Psoas muscle (tissue), 8 donors: ENCODE results near the gene CABLES2. TPM values are rescaled to one million over a fixed set of nuclear protein-coding genes. Genes with fewer than 3 reads are reported as not detected.
A peak's percentile ranks its signal among the peaks of the same experiment; 100 is the strongest.

Source experiments
- ATAC-seq, 4 donors: fragments of 200-7000 bp; cut with Tn5 transposase; one replicate each; pipeline ENCODE4 v1.9.1; 2020; ENCODE audit warnings: moderate library complexity in 3 of 4, mild to moderate bottlenecking in 2 of 4
- DNase-seq, 2 donors: peaks; one replicate each; pipeline ENCODE4 v3.0.0-alpha.2; 2020
- H3K27ac ChIP-seq: fragments of 200-600 bp; one replicate; pipeline ENCODE4 v1.8.0; 2022
- H3K27me3 ChIP-seq, 3 donors: fragments of 200-600 bp in 1 of 3; one replicate each; pipeline versions ENCODE4 v1.6.1 to v1.8.0; 2013 to 2022; ENCODE audit warnings: low read length in 2 of 3, mild to moderate bottlenecking in 2 of 3, moderate library complexity in 1 of 3; ENCODE audit not compliant: insufficient read depth in 3 of 3
- H3K36me3 ChIP-seq, 2 donors: fragments of 200-600 bp in 1 of 2; one replicate each; pipeline versions ENCODE4 v1.6.1 to v1.8.0; 2013 to 2022; ENCODE audit warnings: low read depth in 1 of 2, mild to moderate bottlenecking in 1 of 2, moderate library complexity in 1 of 2; ENCODE audit not compliant: insufficient read depth in 1 of 2
- H3K4me1 ChIP-seq: fragments of 200-600 bp; one replicate; pipeline ENCODE4 v1.8.0; 2022
- H3K4me3 ChIP-seq: fragments of 200-600 bp; one replicate; pipeline ENCODE4 v1.8.0; 2022; ENCODE audit warnings: mild to moderate bottlenecking
- H3K9me3 ChIP-seq: fragments of 200-600 bp; one replicate; pipeline ENCODE4 v1.8.0; 2022
- CTCF ChIP-seq: fragments of 200-600 bp; IDR thresholded peaks from one replicate; pipeline ENCODE4 v1.8.0; 2022; ENCODE audit warnings: antibody characterized with exemption
- WGBS, 3 donors: extraction: QIAGEN DNeasy Blood & Tissue Kit; methylation state at CpG; one replicate each; pipeline versions ENCODE4 v1.1.6 to v1.1.7; 2013; 5-methylcytosine and 5-hydroxymethylcytosine counted together
- intact Hi-C, 2 donors: fragments of 100-400 bp; cut with DNase I; formaldehyde crosslinking; loops; one replicate each; pipeline versions ENCODE4 v1.11.0 to v1.14.2; 2022
- polyA plus RNA-seq, 3 donors: library from polyadenylated mRNA; stranded (reverse); fragments of 200-250 nt; gene quantifications; one replicate each; pipeline ENCODE4 v1.2.3, GENCODE V29; 2013
- total RNA-seq, 4 donors: library from RNA; stranded (reverse); fragmentation: NEBNext Ultra II Directional in 2 of 4; extraction: Animal tissue kit (Norgen Biotek cat#: 25700) in 2 of 4; gene quantifications; one replicate each; pipeline versions ENCODE4 v1.2.1 to v1.2.4, GENCODE V29; 2021 to 2023
- donor health status: healthy with polysubstance abuse.
- donor health status: DM: no; HTN: no; CAD: no; lungs with moderate emphysema.
- donor health status: Bipolar disorder and iron deficiency.
- donor health status: healthy.
- donor health status: DM: yes; HTN: yes; CAD: no.
- donor health status: DM: no; HTN: no; CAD: no.
- donor health status: DM: no; HTN: no; CAD: no.
- donor health status: DM: yes; HTN: yes; CAD: no.

Gene CABLES2
- total and polyA plus RNA-seq, 7 donors: 2.4 to 4.3 (median 3.8) TPM

- Histone ChIP-seq H3K9me3 (no peaks in the 10 kb centered on the region), H3K27ac (no peak overlapping the region), H3K4me3 (no peak overlapping the region), H3K27me3 (no peaks in the 10 kb centered on the region), H3K4me1 (peaks cover 19% of the 10 kb centered on the region), H3K36me3 (peaks cover 0 to 59% of the 10 kb centered on the region in 2 donors)
- ATAC-seq (peak; percentile 82 to 92 (median 89)), DNase-seq (peak; percentile 55 to 88)
- no peak for TF ChIP-seq CTCF
- intact Hi-C loops: no loop called here
- WGBS, 3 donors: 24 to 28% (median 26%) methylated on average over 9 of the region's 9 CpGs
Observed at GRCh38 chr20:62347445-62347844, 59.6 kb downstream of the CABLES2 start.

DNA sequence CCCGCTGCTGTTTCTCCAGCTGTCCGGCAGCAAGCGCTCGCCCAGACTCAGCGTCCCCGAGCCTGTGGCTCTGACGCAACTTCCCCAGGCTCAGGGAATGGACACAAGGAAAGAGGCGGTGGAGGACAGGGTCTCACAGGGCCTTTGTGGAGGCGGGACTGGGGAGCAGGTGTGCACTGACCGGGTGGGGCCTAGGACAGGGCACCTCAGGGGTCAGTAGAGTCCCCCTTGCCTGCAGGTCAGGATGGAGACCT lies 60.0 kb downstream of the CABLES2 start:
- intact Hi-C loops: no loop called here
- H3K27ac ChIP-seq: no peak overlapping the region

GRCh38 chr20:62346398-62347150 lies 60.5 kb downstream of the CABLES2 start:
- 72 to 79% (median 73%) methylated on average over 34 of the region's 34 CpGs for WGBS, 3 donors
- Histone ChIP-seq H3K4me3 (no peak overlapping the region), H3K27ac (no peak overlapping the region), H3K4me1 (peaks cover 15% of the 10 kb centered on the region), H3K27me3 (no peaks in the 10 kb centered on the region), H3K36me3 (peaks cover 0 to 52% of the 10 kb centered on the region in 2 donors), H3K9me3 (no peaks in the 10 kb centered on the region)
- ATAC-seq (peak in 3 of 4 donors; percentile 6 to 21 (median 9)), DNase-seq (peak in 1 of 2 donors; percentile 11)
- no peak for TF ChIP-seq CTCF
- intact Hi-C loops: no loop called here

More for the DNA sequence above, 60.0 kb downstream of the CABLES2 start:
- peak; percentile 23 to 41 (median 36) for ATAC-seq
- Histone ChIP-seq H3K27me3 (no peaks in the 10 kb centered on the region), H3K4me1 (peaks cover 15% of the 10 kb centered on the region), H3K9me3 (no peaks in the 10 kb centered on the region), H3K4me3 (no peak overlapping the region), H3K36me3 (peaks cover 0 to 57% of the 10 kb centered on the region in 2 donors)
- DNase-seq: peak in 1 of 2 donors; percentile 9
- TF ChIP-seq CTCF: no peak
- 52 to 74% (median 52%) methylated on average over 9 to 10 of the region's 10 CpGs for WGBS, 3 donors

- Histone ChIP-seq H3K9me3 (no peaks in the 10 kb centered on the region), H3K4me3 (no peak overlapping the region), H3K27ac (no peak overlapping the region), H3K27me3 (no peaks in the 10 kb centered on the region), H3K4me1 (peaks cover 15% of the 10 kb centered on the region), H3K36me3 (peaks cover 0 to 52% of the 10 kb centered on the region in 2 donors)
- DNase-seq (peak in 1 of 2 donors; percentile 11), ATAC-seq (no peak)
- TF ChIP-seq CTCF: no peak
- intact Hi-C loops: no loop called here
- 76 to 84% (median 80%) methylated on average over 25 of the region's 25 CpGs for WGBS, 3 donors
Observed at GRCh38 chr20:62345681-62346370, 61.3 kb downstream of the CABLES2 start.
